ENCODE results near the gene HDGFL1.

- TF ChIP-seq, protein P1, sequence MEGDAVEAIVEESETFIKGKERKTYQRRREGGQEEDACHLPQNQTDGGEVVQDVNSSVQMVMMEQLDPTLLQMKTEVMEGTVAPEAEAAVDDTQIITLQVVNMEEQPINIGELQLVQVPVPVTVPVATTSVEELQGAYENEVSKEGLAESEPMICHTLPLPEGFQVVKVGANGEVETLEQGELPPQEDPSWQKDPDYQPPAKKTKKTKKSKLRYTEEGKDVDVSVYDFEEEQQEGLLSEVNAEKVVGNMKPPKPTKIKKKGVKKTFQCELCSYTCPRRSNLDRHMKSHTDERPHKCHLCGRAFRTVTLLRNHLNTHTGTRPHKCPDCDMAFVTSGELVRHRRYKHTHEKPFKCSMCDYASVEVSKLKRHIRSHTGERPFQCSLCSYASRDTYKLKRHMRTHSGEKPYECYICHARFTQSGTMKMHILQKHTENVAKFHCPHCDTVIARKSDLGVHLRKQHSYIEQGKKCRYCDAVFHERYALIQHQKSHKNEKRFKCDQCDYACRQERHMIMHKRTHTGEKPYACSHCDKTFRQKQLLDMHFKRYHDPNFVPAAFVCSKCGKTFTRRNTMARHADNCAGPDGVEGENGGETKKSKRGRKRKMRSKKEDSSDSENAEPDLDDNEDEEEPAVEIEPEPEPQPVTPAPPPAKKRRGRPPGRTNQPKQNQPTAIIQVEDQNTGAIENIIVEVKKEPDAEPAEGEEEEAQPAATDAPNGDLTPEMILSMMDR (IDR thresholded peaks at IDR 0.05; ENCODE audit: low read length), result no peak
- TF ChIP-seq EZH2 (optimal IDR thresholded peaks at IDR 0.05; ENCODE audit: low read depth, low read length), result no peak
Observed at GRCh38 chr6:22583927-22584326, 14.6 kb downstream of the HDGFL1 start.

All from MM.1S (cell line).